Stimulated activated naive CD4-positive, alpha-beta T cell treated with Interleukin-2 at 50 U/mL for 16 hours (primary cell): Measurements from ENCODE around the gene STK26.
"Not testable (repeated sequence)": the region's sequence is repeated elsewhere in the genome, so short reads cannot be mapped to it uniquely, and the experiment has no call there.

ENCODE experiments used
- DNase-seq: peaks from one replicate; lab custom pipeline; 2025; lab: John Stamatoyannopoulos, UW

Gene STK26

GRCh38 chrX:132022967-132023895 is at the start of gene STK26:
STK26 (plus strand) TSS chrX:132023302; CDS start chrX:132023618, 316 bp downstream.
- DNase-seq = peak; percentile 72

GRCh38 chrX:131975851-131976250 is 47.3 kb upstream of the STK26 start:
- no peak for DNase-seq

GRCh38 chrX:131977619-131978018 is 45.5 kb upstream of the STK26 start:
- DNase-seq = no peak

- DNase-seq = no peak
Observed at GRCh38 chrX:131979116-131979515, 44.0 kb upstream of the STK26 start.

GRCh38 chrX:131985526-131986049 is 37.5 kb upstream of the STK26 start:
- no peak for DNase-seq

- no peak for DNase-seq
Observed at GRCh38 chrX:131987252-131987651, 35.9 kb upstream of the STK26 start.

GRCh38 chrX:131988236-131988635 is 34.9 kb upstream of the STK26 start:
- no peak for DNase-seq

- DNase-seq = peak; percentile 13
Observed at GRCh38 chrX:132001127-132001526, 22.0 kb upstream of the STK26 start.

- DNase-seq = no peak
Observed at GRCh38 chrX:132004728-132005127, 18.4 kb upstream of the STK26 start.

- DNase-seq = no peak
Observed at GRCh38 chrX:132009350-132009749, 13.8 kb upstream of the STK26 start.

- not testable (repeated sequence) for DNase-seq
Observed at GRCh38 chrX:132010213-132010612, 12.9 kb upstream of the STK26 start.

GRCh38 chrX:132015875-132016274 is 7.2 kb upstream of the STK26 start:
- no peak for DNase-seq

GRCh38 chrX:132016628-132017430 is 6.3 kb upstream of the STK26 start:
- DNase-seq = no peak

- no peak for DNase-seq
Observed at GRCh38 chrX:132017431-132018185, 5.5 kb upstream of the STK26 start.

GRCh38 chrX:132022198-132022966 is 720 bp upstream of the STK26 start:
- DNase-seq = peak; percentile 11

GRCh38 chrX:132023896-132024386 is 839 bp downstream of the STK26 start:
- peak; percentile 47 for DNase-seq

- no peak for DNase-seq
Observed at GRCh38 chrX:132025041-132025440, 1.9 kb downstream of the STK26 start.

- DNase-seq = no peak
Observed at GRCh38 chrX:132030264-132030663, 7.2 kb downstream of the STK26 start.

GRCh38 chrX:132031867-132032266 is 8.8 kb downstream of the STK26 start:
- DNase-seq = no peak

- DNase-seq = no peak
Observed at GRCh38 chrX:132033166-132033565, 10.1 kb downstream of the STK26 start.

- DNase-seq = no peak
Observed at GRCh38 chrX:132034648-132035047, 11.5 kb downstream of the STK26 start.
